ENCODE data around the gene BLM.
"Not testable (repeated sequence)": the region's sequence is repeated elsewhere in the genome, so short reads cannot be mapped to it uniquely, and the experiment has no call there.

Gene BLM

GRCh38 chr15:90735923-90736322 is 18.8 kb downstream of the BLM start:
- H3K27ac ChIP-seq = no peak overlapping the region
- H3K36me3 ChIP-seq (replicated peaks) = no peaks in the 10 kb centered on the region
- no peaks in the 10 kb centered on the region for H3K27me3 ChIP-seq (replicated peaks)
- no peak overlapping the region for H3K4me3 ChIP-seq (ENCODE audit: low read depth, low read length)
- TF ChIP-seq, protein P1, sequence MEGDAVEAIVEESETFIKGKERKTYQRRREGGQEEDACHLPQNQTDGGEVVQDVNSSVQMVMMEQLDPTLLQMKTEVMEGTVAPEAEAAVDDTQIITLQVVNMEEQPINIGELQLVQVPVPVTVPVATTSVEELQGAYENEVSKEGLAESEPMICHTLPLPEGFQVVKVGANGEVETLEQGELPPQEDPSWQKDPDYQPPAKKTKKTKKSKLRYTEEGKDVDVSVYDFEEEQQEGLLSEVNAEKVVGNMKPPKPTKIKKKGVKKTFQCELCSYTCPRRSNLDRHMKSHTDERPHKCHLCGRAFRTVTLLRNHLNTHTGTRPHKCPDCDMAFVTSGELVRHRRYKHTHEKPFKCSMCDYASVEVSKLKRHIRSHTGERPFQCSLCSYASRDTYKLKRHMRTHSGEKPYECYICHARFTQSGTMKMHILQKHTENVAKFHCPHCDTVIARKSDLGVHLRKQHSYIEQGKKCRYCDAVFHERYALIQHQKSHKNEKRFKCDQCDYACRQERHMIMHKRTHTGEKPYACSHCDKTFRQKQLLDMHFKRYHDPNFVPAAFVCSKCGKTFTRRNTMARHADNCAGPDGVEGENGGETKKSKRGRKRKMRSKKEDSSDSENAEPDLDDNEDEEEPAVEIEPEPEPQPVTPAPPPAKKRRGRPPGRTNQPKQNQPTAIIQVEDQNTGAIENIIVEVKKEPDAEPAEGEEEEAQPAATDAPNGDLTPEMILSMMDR (IDR thresholded peaks at IDR 0.05; ENCODE audit: low read depth, low read length, missing control alignments) = no peak
- no peak for DNase-seq
- in situ Hi-C loops (cut with HindIII; ENCODE audit: low pct_ligation_motif_present, low sequenced_read_pairs) = no loop called here

- H3K27ac ChIP-seq; in situ Hi-C loops (cut with HindIII; ENCODE audit: low pct_ligation_motif_present, low sequenced_read_pairs); DNase-seq; H3K36me3 ChIP-seq (replicated peaks); H3K4me3 ChIP-seq (ENCODE audit: low read depth, low read length); H3K27me3 ChIP-seq (replicated peaks): not testable (repeated sequence)
Measured at GRCh38 chr15:90740545-90740944, 23.4 kb downstream of the BLM start.

DNA sequence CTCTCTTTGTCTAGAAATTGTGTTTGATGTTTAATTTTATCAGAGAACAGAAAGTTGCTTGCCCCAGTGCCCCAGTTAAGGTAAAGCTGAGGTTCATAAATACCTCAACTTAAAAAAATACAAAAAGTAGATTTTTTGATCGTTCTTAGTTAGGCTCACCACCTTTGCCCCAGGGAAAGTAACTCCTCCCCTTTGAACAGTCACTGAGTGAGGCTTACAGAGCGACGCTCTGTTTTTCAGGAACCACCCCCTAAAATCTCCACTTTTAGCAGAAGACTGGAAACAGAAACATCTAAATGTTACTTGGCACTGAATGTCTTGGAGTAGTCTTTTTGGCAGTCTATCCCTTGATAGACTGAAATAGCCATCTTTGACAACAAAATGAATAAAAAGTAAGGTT is 24.9 kb downstream of the BLM start:
- Histone ChIP-seq H3K36me3 (replicated peaks) (no peaks in the 10 kb centered on the region), H3K27me3 (replicated peaks) (no peaks in the 10 kb centered on the region), H3K4me3 (ENCODE audit: low read depth, low read length) (no peak overlapping the region), H3K27ac (no peak overlapping the region)
- in situ Hi-C loops (cut with HindIII; ENCODE audit: low pct_ligation_motif_present, low sequenced_read_pairs) = no loop called here
- TF ChIP-seq, protein P1 (IDR thresholded peaks at IDR 0.05; ENCODE audit: low read depth, low read length, missing control alignments) = no peak
- no peak for DNase-seq

DNA sequence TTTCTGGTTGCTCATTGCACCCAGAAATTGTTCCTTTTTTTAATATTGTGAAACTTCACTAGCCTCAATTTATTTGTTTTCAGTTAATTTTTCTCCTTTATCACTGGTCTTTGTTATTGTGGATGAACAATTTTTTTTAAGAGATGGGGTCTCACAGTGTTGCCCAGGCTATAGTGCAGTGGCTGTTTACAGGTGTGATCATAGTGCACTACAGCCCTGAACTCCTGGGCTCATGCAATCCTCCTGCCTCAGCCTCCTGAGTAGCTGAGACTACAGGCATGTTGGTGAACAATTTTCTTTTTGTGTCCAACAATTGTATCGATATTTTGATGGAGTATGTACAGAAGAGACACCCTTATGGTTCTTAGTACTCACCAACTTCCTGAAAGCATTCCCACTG is 26.3 kb downstream of the BLM start:
- TF ChIP-seq, protein P1 (IDR thresholded peaks at IDR 0.05; ENCODE audit: low read depth, low read length, missing control alignments) = no peak
- in situ Hi-C loops (cut with HindIII; ENCODE audit: low pct_ligation_motif_present, low sequenced_read_pairs) = no loop called here
- H3K36me3 ChIP-seq (replicated peaks) = no peaks in the 10 kb centered on the region
- H3K4me3 ChIP-seq (ENCODE audit: low read depth, low read length) = no peak overlapping the region
- no peak overlapping the region for H3K27ac ChIP-seq
- DNase-seq = no peak
- H3K27me3 ChIP-seq (replicated peaks) = no peaks in the 10 kb centered on the region

GRCh38 chr15:90744759-90745402 is 27.7 kb downstream of the BLM start:
- no peaks in the 10 kb centered on the region for H3K27me3 ChIP-seq (replicated peaks)
- H3K27ac ChIP-seq = no peak overlapping the region
- no peak overlapping the region for H3K4me3 ChIP-seq (ENCODE audit: low read depth, low read length)
- H3K36me3 ChIP-seq (replicated peaks) = no peaks in the 10 kb centered on the region
- TF ChIP-seq, protein P1 (IDR thresholded peaks at IDR 0.05; ENCODE audit: low read depth, low read length, missing control alignments) = no peak
- DNase-seq = no peak
- in situ Hi-C loops (cut with HindIII; ENCODE audit: low pct_ligation_motif_present, low sequenced_read_pairs) = no loop called here

GRCh38 chr15:90749754-90750153 is 32.6 kb downstream of the BLM start:
- Histone ChIP-seq H3K36me3 (replicated peaks) (no peaks in the 10 kb centered on the region), H3K4me3 (ENCODE audit: low read depth, low read length) (no peak overlapping the region), H3K27me3 (replicated peaks) (no peaks in the 10 kb centered on the region), H3K27ac (no peak overlapping the region)
- in situ Hi-C loops (cut with HindIII; ENCODE audit: low pct_ligation_motif_present, low sequenced_read_pairs) = no loop called here
- DNase-seq = no peak
- TF ChIP-seq, protein P1 (IDR thresholded peaks at IDR 0.05; ENCODE audit: low read depth, low read length, missing control alignments) = no peak

All from brain microvascular endothelial cell (primary cell).